DMS 273 (cell line): ENCODE measurements around the gene PJA2.

Experiments
- DNase-seq: peaks from one replicate; lab custom pipeline; 2025; ENCODE audit not compliant: unreplicated experiment; lab: John Stamatoyannopoulos, UW

PJA2 gene

GRCh38 chr5:109410389-109411148 is 795 bp upstream of the PJA2 start:
- DNase-seq: peak; percentile 81

GRCh38 chr5:109408991-109409843 is 557 bp downstream of the PJA2 start:
- DNase-seq: peak; percentile 90

- peak; percentile 18 for DNase-seq
Measured at GRCh38 chr5:109407913-109408312, 1.9 kb downstream of the PJA2 start.

- DNase-seq: no peak
Measured at GRCh38 chr5:109406719-109407118, 3.1 kb downstream of the PJA2 start.

- no peak for DNase-seq
Measured at GRCh38 chr5:109404428-109404960, 5.3 kb downstream of the PJA2 start.

GRCh38 chr5:109403469-109403868 is 6.3 kb downstream of the PJA2 start:
- no peak for DNase-seq

GRCh38 chr5:109399092-109399759 is 10.5 kb downstream of the PJA2 start:
- no peak for DNase-seq

GRCh38 chr5:109396965-109397364 is 12.8 kb downstream of the PJA2 start:
- DNase-seq: no peak

GRCh38 chr5:109394806-109395205 is 15.0 kb downstream of the PJA2 start:
- no peak for DNase-seq

GRCh38 chr5:109390188-109390587 is 19.6 kb downstream of the PJA2 start:
- no peak for DNase-seq

GRCh38 chr5:109388407-109388806 is 21.4 kb downstream of the PJA2 start:
- no peak for DNase-seq

- DNase-seq: no peak
Measured at GRCh38 chr5:109387408-109387974, 22.3 kb downstream of the PJA2 start.

GRCh38 chr5:109378095-109378494 is 31.7 kb downstream of the PJA2 start:
- DNase-seq: no peak

GRCh38 chr5:109374625-109375024 is 35.1 kb downstream of the PJA2 start:
- DNase-seq: no peak

GRCh38 chr5:109373932-109374331 is 35.8 kb downstream of the PJA2 start:
- no peak for DNase-seq

- no peak for DNase-seq
Measured at GRCh38 chr5:109370343-109370742, 39.4 kb downstream of the PJA2 start.

- no peak for DNase-seq
Measured at GRCh38 chr5:109365653-109366052, 44.1 kb downstream of the PJA2 start.

GRCh38 chr5:109364977-109365376 is 44.8 kb downstream of the PJA2 start:
- no peak for DNase-seq

- no peak for DNase-seq
Measured at GRCh38 chr5:109359642-109360041, 50.1 kb downstream of the PJA2 start.

GRCh38 chr5:109357807-109358206 is 52.0 kb downstream of the PJA2 start:
- no peak for DNase-seq

- no peak for DNase-seq
Measured at GRCh38 chr5:109354761-109355160, 55.0 kb downstream of the PJA2 start.
